ENCODE data around the gene WTIP. TPM values are rescaled to one million over a fixed set of nuclear protein-coding genes. Genes with fewer than 3 reads are reported as not detected.

WTIP gene
- total and polyA plus RNA-seq, 2 of the 13 experiments (the other 11 are each of a cell fraction or from before 2014, with no cell fraction given), result 15.0 to 18.1 TPM

DNA sequence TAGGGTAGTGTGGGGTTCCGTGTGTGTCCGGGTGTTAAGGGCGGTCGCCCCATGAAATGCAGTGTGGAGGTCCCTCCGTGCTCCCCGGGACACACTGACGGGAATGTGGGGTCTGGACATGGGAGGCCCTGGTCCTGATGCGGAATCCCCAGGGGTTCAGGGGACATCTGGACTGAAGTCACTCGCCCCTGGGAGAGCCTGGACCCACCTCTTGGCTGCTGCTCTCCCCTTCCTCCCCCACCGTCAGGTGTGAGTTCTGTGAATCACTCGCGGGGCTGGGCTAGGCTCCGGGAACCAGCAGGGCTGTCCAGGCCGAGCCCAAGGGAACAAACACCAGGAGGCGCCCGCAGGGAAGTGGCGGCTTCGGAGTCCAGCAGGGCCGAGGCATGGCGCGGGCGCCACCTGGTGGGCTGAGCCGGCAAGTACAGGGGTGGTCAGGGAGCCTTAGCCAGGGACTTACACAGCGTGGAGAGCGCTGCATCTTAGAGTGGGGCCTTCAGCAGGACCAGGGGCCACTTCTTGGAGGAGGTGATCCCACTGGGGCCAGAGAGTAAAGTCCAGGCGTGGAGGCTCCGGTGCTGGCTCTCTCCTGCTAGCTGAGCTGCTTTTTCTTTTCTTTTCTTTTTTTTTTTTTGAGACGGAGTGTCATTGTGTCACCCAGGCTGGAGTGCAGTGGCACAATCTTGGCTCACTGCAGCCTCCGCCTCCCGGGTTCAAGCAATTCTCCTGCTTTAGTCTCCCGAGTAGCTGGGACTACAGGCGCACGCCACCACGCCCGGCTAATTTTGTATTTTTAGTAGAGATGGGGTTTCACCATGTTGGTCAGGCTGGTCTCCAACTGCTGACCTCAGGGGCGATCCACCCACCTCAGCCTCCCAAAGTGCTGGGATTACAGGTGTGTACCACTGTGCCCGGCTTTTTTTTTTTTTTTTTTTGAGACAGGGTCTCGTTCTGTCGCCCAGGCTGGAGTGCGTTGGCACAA is 20.1 kb downstream of the WTIP start (continued):
- TF ChIP-seq, protein P1, sequence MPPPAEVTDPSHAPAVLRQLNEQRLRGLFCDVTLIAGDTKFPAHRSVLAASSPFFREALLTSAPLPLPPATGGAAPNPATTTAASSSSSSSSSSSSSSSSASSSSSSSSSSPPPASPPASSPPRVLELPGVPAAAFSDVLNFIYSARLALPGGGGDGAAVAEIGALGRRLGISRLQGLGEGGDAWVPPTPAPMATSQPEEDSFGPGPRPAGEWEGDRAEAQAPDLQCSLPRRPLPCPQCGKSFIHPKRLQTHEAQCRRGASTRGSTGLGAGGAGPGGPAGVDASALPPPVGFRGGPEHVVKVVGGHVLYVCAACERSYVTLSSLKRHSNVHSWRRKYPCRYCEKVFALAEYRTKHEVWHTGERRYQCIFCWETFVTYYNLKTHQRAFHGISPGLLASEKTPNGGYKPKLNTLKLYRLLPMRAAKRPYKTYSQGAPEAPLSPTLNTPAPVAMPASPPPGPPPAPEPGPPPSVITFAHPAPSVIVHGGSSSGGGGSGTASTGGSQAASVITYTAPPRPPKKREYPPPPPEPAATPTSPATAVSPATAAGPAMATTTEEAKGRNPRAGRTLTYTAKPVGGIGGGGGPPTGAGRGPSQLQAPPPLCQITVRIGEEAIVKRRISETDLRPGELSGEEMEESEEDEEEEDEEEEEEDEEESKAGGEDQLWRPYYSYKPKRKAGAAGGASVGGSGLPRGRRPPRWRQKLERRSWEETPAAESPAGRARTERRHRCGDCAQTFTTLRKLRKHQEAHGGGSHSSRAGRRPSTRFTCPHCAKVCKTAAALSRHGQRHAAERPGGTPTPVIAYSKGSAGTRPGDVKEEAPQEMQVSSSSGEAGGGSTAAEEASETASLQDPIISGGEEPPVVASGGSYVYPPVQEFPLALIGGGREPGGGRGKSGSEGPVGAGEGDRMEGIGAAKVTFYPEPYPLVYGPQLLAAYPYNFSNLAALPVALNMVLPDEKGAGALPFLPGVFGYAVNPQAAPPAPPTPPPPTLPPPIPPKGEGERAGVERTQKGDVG (CRISPR knock-in tag; IDR thresholded peaks at IDR 0.05; ENCODE audit: borderline replicate concordance), result no peak
- TF ChIP-seq HOXA9 (CRISPR knock-in tag; IDR thresholded peaks at IDR 0.05; ENCODE audit: borderline replicate concordance), result no peak
- TF ChIP-seq, protein P2, sequence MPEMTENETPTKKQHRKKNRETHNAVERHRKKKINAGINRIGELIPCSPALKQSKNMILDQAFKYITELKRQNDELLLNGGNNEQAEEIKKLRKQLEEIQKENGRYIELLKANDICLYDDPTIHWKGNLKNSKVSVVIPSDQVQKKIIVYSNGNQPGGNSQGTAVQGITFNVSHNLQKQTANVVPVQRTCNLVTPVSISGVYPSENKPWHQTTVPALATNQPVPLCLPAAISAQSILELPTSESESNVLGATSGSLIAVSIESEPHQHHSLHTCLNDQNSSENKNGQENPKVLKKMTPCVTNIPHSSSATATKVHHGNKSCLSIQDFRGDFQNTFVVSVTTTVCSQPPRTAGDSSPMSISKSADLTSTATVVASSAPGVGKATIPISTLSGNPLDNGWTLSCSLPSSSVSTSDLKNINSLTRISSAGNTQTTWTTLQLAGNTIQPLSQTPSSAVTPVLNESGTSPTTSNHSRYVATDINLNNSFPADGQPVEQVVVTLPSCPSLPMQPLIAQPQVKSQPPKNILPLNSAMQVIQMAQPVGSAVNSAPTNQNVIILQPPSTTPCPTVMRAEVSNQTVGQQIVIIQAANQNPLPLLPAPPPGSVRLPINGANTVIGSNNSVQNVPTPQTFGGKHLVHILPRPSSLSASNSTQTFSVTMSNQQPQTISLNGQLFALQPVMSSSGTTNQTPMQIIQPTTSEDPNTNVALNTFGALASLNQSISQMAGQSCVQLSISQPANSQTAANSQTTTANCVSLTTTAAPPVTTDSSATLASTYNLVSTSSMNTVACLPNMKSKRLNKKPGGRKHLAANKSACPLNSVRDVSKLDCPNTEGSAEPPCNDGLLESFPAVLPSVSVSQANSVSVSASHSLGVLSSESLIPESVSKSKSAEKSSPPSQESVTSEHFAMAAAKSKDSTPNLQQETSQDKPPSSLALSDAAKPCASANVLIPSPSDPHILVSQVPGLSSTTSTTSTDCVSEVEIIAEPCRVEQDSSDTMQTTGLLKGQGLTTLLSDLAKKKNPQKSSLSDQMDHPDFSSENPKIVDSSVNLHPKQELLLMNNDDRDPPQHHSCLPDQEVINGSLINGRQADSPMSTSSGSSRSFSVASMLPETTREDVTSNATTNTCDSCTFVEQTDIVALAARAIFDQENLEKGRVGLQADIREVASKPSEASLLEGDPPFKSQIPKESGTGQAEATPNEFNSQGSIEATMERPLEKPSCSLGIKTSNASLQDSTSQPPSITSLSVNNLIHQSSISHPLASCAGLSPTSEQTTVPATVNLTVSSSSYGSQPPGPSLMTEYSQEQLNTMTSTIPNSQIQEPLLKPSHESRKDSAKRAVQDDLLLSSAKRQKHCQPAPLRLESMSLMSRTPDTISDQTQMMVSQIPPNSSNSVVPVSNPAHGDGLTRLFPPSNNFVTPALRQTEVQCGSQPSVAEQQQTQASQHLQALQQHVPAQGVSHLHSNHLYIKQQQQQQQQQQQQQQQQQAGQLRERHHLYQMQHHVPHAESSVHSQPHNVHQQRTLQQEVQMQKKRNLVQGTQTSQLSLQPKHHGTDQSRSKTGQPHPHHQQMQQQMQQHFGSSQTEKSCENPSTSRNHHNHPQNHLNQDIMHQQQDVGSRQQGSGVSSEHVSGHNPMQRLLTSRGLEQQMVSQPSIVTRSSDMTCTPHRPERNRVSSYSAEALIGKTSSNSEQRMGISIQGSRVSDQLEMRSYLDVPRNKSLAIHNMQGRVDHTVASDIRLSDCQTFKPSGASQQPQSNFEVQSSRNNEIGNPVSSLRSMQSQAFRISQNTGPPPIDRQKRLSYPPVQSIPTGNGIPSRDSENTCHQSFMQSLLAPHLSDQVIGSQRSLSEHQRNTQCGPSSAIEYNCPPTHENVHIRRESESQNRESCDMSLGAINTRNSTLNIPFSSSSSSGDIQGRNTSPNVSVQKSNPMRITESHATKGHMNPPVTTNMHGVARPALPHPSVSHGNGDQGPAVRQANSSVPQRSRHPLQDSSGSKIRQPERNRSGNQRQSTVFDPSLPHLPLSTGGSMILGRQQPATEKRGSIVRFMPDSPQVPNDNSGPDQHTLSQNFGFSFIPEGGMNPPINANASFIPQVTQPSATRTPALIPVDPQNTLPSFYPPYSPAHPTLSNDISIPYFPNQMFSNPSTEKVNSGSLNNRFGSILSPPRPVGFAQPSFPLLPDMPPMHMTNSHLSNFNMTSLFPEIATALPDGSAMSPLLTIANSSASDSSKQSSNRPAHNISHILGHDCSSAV (CRISPR knock-in tag; IDR thresholded peaks at IDR 0.05; ENCODE audit: borderline replicate concordance), result no peak
- TF ChIP-seq POGK (CRISPR knock-in tag; conservative IDR thresholded peaks at IDR 0.05), result no peak
- no peak for TF ChIP-seq RFX3 (CRISPR knock-in tag; IDR thresholded peaks at IDR 0.05)
- TF ChIP-seq HNF4G (IDR thresholded peaks at IDR 0.05; ENCODE audit: borderline replicate concordance, low read depth, low read length), result no peak
- TF ChIP-seq HNF4G (CRISPR knock-in tag; IDR thresholded peaks at IDR 0.05; ENCODE audit: borderline replicate concordance, low read depth), result no peak
- TF ChIP-seq LCORL (IDR thresholded peaks at IDR 0.05), result no peak
- peak; percentile 76 for TF ChIP-seq LCORL (CRISPR knock-in tag; IDR thresholded peaks at IDR 0.05)
- TF ChIP-seq HCFC1 (IDR thresholded peaks at IDR 0.05; ENCODE audit: low read depth, low read length), result no peak; the same call in 1 of the 2 replicates
- TF ChIP-seq SMAD9 (CRISPR knock-in tag; IDR thresholded peaks at IDR 0.05), result no peak
- no peak for TF ChIP-seq ARID2 (CRISPR knock-in tag; IDR thresholded peaks at IDR 0.05; ENCODE audit: borderline replicate concordance)
- TF ChIP-seq JDP2 (CRISPR knock-in tag; IDR thresholded peaks at IDR 0.05; ENCODE audit: borderline replicate concordance), result no peak
- no peak for TF ChIP-seq JUN (CRISPR knock-in tag; IDR thresholded peaks at IDR 0.05)
- TF ChIP-seq YEATS4 (CRISPR knock-in tag; IDR thresholded peaks at IDR 0.05; ENCODE audit: borderline replicate concordance), result no peak; the same call in 1 of the 2 replicates
